PC-3 (cell line): ENCODE data around the gene BIVM.

Experiments used
- EZH2phosphoT487 ChIP-seq: fragments of 300-600 bp; sonication (generic); IDR thresholded peaks from 2 replicates; pipeline ENCODE4 v1.6.1; 2018; ENCODE audit warnings: mild to moderate bottlenecking, antibody characterized with exemption, low read length, borderline replicate concordance
- TF ChIP-seq, protein P1 (sequence below): fragments of 300-600 bp; sonication (generic); conservative IDR thresholded peaks from 2 replicates; pipeline ENCODE4 v1.5.1; 2017; ENCODE audit warnings: antibody characterized with exemption, low read depth, mild to moderate bottlenecking, low read length

DNA sequence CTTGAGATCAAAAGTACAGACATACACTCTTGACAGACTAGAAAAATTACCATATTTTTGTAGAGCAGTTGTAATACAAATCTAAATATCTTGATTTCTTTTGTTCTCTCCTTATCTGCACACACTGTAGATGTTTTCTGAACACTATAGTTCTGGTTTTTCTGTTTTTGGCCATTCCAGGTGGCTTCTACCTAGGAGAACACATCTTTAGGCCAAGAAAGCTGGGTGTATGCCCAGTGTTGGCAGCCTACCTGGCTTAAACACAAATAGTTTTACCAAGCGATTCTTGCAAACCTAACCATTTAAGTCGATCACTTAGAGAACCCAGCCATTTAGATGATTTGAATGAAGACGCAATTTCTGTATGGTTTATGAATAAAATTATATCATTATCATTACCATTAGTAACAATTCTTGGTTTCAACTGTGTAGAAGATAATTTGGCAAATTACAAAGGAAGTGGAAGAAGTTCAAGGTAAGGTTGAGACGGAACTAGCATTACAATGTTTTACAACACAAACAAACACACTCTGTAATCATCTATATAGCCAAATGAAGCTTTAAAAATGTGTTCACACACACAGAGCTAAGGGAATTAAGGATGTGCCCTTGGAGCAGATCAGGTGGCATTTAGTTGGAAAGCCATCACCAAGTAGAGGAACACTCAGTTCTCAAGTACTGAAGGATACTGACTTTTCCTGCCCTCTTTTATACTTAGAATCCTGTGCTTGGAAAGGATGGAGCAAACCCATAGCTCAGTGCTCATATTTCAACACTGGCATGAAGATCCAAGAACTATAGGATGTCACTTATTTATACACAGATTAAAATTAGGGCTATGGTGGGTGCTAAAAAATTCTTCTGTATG is 83.1 kb downstream of the BIVM start:
- TF ChIP-seq EZH2phosphoT487 = no peak
- TF ChIP-seq, protein P1, sequence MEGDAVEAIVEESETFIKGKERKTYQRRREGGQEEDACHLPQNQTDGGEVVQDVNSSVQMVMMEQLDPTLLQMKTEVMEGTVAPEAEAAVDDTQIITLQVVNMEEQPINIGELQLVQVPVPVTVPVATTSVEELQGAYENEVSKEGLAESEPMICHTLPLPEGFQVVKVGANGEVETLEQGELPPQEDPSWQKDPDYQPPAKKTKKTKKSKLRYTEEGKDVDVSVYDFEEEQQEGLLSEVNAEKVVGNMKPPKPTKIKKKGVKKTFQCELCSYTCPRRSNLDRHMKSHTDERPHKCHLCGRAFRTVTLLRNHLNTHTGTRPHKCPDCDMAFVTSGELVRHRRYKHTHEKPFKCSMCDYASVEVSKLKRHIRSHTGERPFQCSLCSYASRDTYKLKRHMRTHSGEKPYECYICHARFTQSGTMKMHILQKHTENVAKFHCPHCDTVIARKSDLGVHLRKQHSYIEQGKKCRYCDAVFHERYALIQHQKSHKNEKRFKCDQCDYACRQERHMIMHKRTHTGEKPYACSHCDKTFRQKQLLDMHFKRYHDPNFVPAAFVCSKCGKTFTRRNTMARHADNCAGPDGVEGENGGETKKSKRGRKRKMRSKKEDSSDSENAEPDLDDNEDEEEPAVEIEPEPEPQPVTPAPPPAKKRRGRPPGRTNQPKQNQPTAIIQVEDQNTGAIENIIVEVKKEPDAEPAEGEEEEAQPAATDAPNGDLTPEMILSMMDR = no peak
